NCI-H2171 treated with DMSO at 0.1 percent for 48 hours (cell line): ENCODE data around the gene BPIFB3.
"Not testable (repeated sequence)": the region's sequence is repeated elsewhere in the genome, so short reads cannot be mapped to it uniquely, and the experiment has no call there.

Experiments
- DNase-seq: peaks from one replicate; lab custom pipeline; 2025; lab: John Stamatoyannopoulos, UW

Gene BPIFB3

GRCh38 chr20:33091693-33092092 lies 38.0 kb downstream of the BPIFB3 start:
- no peak for DNase-seq

- no peak for DNase-seq
Observed at GRCh38 chr20:33092361-33092760, 38.7 kb downstream of the BPIFB3 start.

GRCh38 chr20:33093074-33093473 lies 39.4 kb downstream of the BPIFB3 start:
- DNase-seq, result no peak

DNA sequence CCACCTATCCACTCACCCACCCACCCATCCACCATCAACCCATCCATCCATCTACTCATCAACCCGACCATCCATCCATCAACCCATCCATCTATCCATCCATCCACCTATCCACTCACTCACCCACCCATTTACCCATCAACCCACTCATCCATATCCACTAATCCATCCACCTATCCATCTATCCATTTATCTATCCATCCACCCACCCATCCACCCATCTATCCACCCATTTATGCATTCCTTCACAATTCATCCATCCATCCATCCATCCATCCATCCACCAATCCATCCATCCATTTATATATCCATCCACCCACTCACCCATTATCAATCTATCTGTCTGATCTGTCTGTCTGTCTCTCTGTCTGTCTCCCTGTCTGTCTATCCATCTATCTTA lies 39.9 kb downstream of the BPIFB3 start:
- no peak for DNase-seq

DNA sequence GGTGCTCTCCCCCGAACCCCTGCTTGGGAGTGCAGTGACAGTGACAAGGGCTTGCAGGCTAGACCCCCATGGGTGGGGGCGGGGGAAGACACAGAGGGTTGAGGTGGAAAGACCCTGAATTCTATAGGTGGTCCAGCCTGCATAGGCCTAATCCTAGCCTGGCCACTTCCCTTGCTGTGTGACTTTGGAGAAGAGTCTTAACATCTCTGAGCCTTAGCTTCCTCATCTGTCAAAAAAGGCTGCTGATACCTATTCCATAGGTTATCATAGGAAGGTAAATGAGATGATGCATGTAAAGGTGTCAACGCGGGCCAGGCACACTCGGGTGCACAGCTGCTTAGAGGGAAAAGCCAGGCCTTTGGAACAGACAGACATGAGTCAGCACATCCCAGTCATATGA lies 41.5 kb downstream of the BPIFB3 start:
- DNase-seq, result no peak

GRCh38 chr20:33095902-33096584 lies 42.3 kb downstream of the BPIFB3 start:
- DNase-seq, result peak; percentile 93

GRCh38 chr20:33097001-33097400 lies 43.3 kb downstream of the BPIFB3 start:
- DNase-seq, result no peak

- DNase-seq, result no peak
Observed at GRCh38 chr20:33099843-33100538, 46.3 kb downstream of the BPIFB3 start.

- no peak for DNase-seq
Observed at GRCh38 chr20:33103556-33103955, 49.9 kb downstream of the BPIFB3 start.

- DNase-seq, result no peak
Observed at GRCh38 chr20:33104336-33104735, 50.6 kb downstream of the BPIFB3 start.

GRCh38 chr20:33105316-33105924 lies 51.7 kb downstream of the BPIFB3 start:
- DNase-seq, result no peak

- not testable (repeated sequence) for DNase-seq
Observed at GRCh38 chr20:33106058-33106620, 52.4 kb downstream of the BPIFB3 start.

DNA sequence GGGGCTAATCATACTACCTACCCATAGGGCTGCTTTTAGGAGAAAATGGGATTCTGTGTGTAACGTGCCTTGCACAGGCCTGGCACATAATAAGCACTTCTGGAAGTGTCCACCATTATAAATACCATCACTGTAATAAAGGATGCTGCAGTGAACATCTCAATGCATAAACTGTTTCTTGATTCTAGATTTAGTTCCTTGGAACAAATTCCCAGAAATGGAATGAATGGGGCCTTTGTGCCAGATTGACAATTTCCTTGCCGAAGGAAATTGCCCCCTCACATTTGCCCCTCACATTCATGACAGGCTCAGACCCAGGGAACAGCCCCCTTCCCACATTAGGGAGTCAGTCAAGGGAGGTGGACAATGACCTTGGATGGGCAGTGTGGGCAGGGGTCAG lies 55.0 kb downstream of the BPIFB3 start:
- DNase-seq, result no peak

DNA sequence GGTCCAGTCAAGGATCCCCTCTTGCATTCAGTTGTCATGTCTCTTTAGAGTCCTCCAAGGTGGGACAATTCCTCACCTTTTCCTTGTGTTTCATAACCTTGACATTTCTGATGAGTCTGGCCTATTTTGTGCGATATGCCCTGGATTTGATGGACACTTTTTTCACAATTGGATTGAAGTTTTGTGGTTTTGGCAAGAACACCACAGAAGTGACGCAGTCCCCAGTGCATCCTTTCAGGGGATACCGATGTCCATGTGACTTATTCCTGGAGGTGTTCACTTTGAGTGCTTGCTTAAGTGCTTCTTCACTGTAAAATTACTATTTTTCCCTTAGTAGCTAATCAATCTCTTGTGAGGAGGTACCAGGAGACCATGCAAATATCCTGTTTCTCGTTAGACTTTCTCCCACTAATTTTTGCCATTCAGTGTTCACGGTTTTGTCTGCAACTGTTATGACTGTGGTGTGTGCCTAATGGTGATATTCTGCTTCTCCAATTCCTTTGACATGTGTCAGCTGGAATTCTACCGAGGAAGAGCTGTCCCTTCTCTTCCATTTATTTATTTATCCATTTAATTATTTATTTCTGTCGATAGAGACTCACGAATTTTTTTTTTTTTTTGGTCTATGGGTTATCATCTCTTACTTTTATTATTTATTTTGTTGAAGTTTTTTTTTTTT lies 56.6 kb downstream of the BPIFB3 start:
- DNase-seq, result no peak

- no peak for DNase-seq
Observed at GRCh38 chr20:33111306-33111705, 57.6 kb downstream of the BPIFB3 start.

DNA sequence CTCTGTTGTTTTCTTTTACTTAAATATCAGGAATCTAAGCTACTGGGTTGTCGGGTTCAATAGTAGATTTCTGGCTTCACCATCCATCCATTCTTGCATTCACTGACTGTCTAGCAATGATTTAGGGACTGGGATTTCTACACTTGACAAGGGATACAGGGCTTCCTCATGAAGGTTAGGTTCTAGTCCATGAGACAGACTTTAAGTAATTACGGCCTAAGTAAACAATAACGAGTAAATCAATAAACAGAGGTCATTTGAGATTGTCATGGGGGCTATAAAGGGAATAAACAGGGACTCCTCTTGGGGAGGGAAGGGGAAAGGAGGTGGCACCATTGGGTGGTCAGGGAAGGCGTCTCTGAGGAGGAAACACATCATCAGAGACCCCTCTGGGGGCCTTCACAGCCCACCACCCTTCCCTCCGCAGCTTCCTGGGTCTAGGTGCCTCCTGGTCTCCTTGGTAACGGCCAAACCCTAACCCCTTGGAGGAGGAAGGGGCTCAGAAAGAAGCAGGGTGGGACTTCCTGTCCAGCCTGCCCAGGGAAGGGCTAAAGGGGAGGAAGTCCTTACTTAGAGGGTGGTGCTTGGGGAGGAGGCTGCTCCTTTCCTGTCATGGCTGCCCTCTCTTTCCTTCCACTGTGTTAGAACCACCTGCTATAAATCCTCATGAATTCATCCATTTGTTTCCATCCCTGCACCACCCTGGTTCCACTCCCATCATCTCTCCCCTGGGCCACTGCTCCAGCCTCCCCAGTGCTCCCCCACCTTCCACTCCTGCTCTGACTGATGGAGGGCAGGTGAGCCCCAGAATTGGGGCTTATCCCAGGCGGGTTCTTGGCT lies 59.1 kb downstream of the BPIFB3 start:
- no peak for DNase-seq

DNA sequence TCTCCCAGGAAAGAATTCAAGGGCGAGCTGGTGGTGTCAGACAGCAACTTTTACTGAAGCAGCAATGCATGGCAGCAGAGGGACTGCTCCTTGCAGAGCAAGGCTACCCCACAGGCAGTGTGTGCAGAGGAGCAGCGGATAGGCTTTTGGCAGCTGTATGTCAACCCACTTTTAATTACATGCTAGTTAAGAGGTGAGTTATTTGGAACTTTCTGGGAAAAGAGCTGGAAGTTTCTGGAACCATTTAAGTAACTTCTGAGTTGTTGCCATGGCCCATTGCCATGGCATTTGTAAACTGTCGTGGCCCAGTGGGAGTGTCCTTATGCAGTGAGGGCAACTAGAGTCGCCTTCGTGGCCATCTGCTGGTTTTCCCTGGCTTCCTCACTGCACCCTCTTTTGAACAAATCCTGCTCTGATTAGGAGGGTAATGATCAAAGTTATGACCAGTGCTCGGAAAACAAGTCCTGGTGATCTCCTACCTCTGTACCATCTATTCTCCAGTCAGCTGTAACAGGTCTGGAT lies 59.7 kb downstream of the BPIFB3 start:
- DNase-seq, result no peak

DNA sequence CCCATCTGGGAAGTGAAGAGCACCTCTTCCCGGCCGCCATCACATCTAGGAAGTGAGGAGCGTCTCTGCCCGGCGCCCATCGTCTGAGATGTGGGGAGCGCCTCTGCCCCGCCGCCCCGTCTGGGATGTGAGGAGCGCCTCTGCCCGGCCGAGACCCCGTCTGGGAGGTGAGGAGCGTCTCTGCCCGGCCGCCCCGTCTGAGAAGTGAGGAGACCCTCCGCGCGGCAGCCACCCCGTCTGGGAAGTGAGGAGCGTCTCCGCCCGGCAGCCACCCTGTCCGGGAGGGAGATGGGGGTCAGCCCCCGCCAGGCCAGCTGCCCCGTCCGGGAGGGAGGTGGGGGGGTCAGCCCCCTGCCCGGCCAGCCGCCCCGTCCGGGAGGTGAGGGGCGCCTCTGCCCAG lies 61.8 kb downstream of the BPIFB3 start:
- DNase-seq, result not testable (repeated sequence)

- DNase-seq, result no peak
Observed at GRCh38 chr20:33119725-33120720, 66.3 kb downstream of the BPIFB3 start.

GRCh38 chr20:33120934-33121333 lies 67.2 kb downstream of the BPIFB3 start:
- no peak for DNase-seq
